Renal cortical epithelial cell (primary cell): Measurements from ENCODE around the gene RPS21. TPM values are rescaled to one million over a fixed set of nuclear protein-coding genes. Genes with fewer than 3 reads are reported as not detected.
A peak's percentile ranks its signal among the peaks of the same experiment; 100 is the strongest.
"Not testable (repeated sequence)": the region's sequence is repeated elsewhere in the genome, so short reads cannot be mapped to it uniquely, and the experiment has no call there.

Experiments used
- DNase-seq: peaks from one replicate; pipeline ENCODE4 v3.0.0-alpha.2; 2011; ENCODE audit warnings: low read depth
- total RNA-seq: library from RNA; depleted of rRNA; stranded (reverse); fragments of >200 nt; gene quantifications from 2 replicates; pipeline ENCODE4 v1.2.3, GENCODE V29; 2014

The RPS21 gene
- total RNA-seq, 1 donor from 2014 or later: 170 TPM

DNA sequence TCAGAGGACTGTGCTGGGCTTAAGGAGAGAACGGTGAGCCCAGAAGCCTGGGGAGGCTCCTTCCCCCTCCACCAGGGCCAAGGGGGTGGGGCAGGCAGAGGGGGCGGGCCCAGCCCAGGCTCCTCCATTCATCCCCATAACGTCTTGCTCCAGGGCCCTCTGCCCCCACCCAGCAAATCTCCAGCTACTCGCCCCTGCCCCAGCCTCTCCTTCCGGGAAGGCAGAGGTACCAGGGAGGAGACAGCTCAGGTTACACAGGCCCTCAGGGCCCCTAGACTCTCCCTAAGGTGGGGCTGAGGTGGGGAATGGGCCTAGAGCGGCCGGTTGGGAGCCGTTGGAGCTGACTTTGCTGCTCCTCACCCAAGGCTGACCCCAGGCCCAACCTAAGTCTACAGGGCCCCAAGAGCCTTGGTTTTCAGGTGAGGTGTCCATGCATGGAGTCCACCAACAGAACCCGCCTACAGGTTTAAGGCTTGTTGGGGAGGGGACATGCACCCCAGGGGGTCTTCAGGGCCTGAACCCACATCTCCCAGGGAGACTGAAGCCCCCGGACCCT is 21.0 kb upstream of the RPS21 start:
- DNase-seq: peak; percentile 65

DNA sequence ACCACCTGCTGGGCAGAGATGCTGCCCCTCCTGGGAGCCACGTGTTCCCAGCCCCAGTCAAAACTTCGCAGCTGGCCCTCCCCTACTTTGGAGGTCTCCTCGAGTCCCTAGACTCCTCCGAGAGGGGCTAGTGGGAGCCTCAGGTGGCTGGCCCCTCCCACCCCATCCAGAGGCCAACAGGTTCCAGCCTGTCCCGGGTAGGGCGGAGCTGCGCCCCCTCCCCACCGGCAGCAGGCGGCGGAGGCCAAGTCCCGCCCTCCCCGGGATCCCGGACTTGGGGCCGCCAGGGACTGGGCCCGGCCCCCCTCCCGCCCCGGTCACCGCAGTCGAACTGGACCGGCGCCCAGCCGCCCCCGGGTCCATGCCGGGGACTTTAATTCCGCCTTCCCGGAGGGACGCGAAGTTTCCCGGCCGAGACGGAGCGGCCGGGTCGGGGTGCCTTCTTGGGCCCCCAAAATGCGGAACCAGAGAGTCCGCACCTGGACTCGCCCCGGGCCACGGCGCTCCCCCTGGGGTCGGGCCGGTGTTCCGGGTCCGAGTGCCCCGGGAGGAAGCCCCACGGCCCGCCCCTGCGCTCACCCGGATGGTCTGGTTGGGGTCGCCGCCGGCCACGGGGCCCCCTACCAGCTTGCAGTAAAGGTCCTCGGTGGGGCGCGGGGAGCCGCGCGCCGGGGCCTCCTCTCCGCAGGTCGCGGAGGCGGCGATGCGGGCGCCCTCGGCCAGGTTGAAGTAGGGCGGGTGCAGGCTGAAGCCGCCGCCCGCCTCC is 20.4 kb upstream of the RPS21 start:
- no peak for DNase-seq

DNA sequence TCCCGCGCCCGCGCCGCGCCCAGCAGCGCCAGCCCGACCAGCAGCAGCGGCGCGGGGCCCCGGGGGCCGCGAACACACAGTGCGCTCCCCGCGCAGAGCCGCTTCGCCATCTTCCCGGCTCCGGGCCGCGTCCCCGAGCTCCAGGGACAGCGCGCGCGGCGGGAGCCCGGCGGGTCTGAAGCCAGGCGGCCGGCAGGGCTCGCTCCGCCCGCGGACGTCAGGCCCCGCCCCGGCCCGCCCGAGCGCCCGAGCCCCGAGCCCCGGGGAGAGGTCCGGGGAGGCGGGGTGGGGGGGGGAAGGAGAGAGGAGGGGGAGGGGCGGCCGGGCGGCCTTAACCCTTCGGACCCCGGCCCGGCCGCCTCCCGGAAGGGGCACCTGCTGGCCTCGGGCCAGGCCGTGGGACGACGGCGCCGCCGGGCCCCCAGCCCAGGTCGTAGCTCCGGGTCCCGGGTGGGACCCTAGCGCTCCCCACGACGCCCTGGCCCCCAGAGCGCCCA is 19.7 kb upstream of the RPS21 start, which contains the start of gene LAMA5:
LAMA5 (minus strand) TSS at position 177 of the 497 bp plus-strand sequence; CDS start at position 110, 67 bp downstream.
- no peak for DNase-seq

DNA sequence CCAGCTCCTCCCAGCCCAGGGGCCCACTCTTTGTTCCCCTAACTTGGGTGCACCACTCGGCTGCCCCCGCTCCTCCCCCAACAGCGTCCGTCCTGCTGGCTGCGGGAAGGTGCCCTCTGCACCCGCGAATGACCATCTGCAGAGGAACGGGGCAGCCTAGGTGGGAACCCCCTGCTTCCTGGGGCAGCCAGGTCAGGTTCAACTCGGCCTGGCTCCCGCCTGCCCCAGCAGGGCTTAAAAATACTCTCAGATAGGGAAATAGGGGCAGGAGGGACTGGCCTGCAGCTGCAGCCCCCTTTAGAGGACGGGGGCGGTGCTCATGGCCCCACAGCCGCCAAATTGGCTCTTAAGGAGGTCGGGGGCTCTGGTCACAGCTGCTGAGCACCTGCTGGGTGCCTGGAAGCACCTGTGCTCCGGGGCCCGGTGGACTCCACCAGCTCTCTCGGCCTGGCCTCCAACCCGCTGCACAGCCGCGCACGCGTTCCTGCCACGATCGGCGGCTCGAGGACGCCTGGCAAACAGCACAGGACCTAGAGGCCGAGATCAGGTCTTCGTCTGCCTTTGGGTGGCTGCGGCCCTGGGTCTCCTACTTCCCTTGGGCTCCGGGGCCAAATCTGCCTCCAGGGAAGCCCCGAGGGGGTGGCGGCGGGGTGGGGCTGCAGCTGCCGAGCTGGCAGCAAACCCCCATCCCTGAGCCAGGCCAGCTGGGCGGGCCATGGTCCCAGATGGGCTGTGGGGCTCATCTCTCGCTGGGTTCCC is 19.1 kb upstream of the RPS21 start:
- no peak for DNase-seq

DNA sequence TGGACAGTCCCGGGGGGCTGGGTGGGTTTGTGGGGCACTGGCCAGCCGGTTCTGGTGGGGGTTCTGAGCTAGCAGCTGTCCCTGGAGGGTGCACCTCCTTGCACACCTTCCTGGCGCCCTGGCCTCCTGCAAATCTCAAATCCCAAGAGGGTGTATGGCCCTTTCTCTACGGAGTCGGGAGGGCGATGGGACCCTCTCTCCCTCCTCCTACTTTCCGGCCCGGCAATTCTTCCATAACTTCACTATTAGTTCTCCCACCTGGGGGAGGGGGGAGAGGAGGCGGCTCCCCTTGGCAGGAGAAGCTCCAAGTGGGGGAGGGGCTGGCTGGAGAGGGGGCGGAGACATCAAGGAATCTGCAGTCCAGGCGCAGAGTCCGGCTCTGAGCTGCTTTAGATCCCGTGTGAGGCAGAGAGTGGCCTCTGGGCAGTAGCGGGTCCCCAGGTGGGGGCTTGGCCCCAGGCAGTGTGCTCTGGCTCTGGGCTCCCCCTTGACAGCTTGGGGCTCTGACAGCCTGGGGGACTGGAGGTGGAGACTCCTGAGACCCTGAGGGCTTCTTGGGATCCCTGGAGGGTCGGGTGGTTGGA is 18.4 kb upstream of the RPS21 start:
- peak; percentile 44 for DNase-seq

DNA sequence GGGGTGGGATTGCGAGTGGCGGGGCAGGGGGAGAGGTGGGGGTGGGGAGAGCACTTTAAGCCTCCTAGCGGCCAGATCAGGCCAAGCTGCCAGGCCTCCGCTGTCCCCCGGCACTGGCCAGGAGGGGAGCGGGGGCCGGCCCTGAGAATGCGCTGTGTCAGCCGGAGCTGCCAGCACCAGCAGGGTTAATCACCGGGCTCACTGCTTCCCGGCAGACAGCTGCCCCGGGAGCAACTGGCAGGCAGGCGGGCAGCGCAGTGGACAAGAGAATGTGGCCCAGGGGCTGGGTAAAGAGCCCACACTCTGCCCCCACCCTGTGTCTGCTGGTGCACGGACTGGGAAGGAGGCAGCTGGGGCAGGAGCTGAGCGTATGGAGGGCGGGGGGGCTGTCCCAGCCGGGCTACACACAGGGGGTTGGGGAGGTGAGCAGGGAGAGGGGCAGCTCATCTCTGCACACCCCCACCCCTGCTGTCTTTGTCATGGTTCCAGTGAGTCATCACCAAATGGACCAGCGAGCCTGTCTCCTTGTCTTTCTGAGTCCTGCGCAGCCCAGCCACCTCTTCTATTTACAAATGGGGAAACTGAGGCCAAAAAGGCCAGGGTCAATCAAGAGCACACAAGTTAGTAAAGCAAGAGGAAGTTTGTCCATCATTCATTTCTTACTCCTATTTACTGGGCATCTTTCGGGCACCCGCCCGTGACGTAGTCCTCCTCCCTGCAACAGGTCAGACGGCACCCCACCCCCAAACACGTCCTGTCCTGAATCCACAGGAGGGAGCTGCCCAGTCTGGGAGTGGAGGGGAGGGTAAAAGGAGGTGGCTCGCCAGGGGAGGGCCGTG is 17.7 kb upstream of the RPS21 start:
- DNase-seq: peak; percentile 73

DNA sequence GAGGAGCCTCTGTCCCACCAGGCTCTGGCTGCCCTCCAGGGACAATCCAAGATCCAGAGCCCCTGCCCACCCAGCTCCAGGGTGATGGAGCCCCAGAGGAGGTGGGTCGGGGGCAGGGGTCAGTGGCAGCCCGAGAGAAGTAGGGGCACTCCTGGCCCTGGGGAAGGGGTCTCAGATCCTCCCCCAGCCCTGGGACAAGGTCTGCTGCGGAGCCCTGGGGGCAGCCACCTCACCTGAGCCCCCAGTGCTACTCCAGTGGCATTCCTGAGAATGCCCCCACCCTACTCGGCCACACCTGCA is 17.1 kb upstream of the RPS21 start:
- DNase-seq: no peak

DNA sequence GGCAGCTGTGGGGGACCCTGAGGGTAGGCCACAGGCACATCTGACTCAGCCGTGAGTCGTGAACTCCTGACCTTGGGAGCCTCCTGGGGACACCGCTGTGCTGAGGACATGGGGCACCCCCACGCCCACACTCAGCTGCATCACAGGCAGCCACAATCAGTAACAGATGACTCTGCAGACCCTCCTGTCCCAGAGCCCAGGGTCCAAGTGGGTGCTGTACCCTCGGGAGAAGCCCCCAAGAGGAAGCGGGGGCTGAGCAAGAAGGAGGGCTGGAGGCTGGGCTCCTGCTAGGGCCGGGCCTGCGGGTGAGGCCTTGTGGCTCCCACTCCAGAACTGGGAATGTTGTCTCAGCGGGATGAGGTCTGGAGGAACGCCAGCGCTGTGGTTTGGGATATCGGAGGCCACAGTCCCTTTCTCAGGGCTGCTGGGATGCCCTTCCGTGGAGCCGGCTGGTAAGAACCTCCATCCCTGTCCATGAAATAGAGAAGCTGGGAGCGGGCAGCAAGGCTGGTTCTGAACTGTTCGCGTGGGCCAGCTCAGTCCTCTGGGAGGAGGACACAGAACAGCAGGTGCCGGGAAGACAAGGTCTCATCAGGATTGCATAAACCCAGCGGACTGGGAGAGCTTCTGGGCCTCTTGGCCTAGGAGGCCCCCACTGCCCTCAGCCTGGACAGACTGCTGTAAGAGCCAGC is 16.6 kb upstream of the RPS21 start:
- peak; percentile 68 for DNase-seq

DNA sequence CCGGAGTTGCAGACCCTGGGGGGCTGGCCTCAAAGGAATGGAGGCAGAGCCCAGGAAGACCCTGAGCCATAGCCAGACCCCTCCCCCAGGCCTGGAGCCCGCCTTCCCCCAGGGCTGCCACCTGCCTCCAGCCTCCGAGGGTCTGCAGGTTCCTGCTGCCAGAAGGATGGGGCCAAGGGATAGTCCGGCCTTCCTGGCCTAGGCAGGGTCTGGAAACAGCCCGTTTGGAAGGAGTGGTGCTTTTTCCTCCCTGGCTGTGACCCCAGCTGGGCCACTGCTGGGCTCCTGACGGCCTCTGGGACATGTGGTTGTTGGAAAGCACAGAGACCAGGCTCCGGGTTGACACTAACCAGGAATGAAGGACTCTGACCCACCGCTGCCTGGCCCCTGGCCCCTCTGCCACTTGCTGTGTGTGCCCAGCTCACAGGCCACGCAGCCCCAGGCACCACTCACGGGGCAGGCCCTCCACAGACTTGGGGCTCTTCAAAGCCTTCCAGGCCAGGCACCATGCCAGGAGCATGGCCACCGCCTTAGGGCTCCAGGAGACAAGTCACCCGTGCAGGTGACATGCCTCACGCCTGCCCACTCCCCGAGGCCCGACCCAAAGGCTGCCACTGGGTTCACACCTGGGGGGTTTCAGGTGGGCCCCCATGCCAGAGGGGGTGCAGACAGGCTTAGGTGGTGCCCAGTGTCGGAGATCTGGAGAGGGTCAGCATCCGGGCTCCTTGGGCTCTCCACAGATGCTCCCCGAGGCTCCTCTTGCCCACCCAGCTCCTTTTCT is 15.9 kb upstream of the RPS21 start:
- DNase-seq: no peak

DNA sequence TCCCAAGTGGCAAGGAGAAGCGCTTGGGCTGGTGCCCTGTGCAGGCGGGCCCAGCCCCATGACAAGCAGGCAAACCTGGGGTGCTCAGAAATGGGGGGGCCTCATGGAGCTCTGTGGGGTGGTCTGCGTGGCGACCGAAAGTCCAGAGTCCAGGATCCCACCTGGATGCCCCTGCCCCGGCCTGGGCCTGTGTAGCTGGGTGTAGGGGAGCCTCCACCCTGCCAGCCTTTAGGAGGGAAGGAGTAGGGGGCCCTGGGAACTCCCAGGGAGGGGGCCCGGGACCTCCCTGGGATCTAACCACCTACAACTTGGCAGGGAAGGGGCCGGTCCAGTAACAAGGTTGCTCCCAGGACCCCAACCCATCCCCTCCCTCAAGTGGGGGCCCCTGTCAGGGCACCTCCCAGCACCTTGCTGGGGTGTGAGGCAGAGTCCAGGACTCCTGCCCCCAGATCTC is 15.3 kb upstream of the RPS21 start:
- no peak for DNase-seq

DNA sequence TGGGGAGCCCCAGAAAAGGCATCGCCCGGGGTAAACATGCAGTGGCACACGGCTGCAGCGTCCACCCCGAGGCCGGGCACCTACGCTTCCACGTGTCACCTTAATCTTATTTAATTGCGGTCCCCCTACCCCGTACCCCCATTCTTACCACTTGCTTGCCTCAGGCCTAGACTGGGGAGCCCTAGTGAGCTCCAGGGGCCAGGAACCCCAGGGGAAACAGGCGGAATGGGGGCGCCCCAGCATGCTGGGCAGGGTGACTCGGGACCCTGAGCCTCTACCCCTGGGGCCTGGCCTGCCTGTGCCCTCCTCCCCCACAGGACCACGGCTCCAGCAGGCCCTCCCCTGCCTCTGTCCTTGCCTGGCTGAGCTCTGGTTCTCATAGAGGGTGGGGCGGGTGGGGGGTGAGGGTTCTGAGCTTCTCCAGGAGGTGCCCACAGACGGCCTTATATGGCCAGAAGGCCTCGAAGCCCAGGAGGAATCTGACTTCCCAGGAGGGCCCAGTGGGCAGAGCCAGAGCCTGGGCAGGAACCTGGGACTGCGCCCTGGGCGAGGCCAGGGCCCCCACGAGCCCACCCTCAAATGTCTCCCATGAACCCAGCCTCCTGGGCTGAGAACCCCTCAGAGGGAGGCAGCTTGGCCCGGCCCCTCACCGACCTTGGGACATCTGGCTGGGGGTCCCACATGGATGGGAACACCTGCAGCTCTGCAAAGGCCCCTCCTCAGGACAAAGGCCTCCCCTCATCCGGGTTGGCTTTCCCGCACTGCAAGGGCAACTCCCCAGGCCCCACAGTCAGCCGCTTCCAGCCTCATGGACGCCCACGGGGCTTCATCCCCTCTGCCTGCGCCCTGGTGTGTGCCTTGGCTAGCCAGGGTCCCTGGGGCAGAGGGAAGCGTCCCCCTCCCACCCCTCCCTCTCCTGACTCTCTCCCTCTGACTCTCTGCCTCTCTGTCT is 14.6 kb upstream of the RPS21 start:
- DNase-seq: no peak

DNA sequence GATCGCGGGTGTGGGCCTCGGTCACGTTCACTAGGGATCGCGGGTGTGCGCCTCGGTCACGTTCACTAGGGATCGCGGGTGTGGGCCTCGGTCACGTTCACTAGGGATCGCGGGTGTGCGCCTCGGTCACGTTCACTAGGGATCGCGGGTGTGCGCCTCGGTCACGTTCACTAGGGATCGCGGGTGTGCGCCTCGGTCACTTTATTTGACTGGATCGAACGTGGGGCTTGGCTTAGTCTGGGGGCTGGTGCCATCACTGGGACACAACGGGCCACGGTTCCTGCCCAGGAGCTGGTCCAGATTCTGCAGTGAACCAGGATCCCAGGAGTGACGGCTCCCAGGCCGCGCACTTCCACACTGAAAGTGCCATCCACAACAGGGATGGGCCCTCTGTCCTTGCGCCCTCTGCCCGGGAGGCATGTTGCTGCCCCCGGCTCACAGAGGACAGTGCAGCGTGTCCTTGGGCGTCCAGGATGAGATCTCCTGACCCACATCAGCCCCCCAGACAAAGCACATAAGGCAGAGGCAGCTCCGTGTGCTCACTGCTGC is 13.2 kb upstream of the RPS21 start:
- not testable (repeated sequence) for DNase-seq

DNA sequence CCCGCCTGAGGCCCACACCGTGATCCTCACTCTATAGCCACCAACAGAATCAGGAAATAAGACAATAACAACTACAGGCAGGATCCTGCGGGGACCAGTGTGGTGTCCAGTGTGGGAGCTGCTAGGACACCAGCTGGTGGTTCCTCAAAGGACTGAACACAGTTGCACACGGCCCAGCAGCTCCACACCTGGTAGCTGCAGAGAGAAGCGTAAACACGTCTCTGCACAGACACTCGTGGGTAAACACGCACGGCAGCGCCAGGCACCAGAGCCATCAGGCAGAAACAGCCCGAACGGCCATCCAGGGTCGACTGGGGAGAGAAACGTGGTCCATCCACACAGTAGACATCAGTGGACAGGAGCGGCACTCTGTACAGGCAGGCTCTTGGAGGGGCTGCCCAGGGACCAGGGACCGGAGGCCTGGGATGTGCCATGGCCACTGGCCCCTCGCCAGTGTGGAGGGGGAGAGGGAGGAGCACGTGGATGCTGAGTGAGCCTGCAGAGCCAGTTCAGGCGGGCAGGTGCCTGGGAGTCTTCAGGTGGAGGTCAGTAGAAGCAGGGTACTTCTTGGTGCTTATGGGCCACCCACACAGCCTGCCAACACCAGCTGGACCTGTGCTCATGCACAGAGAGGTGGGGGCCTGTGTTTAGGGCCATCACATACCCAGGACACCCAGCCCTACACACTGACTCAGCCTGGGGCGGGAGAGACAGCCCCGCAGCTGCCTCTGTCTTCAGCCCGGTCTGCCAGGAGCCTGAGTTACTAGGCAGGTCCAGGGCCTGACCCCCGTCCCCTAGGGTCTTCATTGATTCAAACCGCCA is 12.4 kb upstream of the RPS21 start:
- no peak for DNase-seq

DNA sequence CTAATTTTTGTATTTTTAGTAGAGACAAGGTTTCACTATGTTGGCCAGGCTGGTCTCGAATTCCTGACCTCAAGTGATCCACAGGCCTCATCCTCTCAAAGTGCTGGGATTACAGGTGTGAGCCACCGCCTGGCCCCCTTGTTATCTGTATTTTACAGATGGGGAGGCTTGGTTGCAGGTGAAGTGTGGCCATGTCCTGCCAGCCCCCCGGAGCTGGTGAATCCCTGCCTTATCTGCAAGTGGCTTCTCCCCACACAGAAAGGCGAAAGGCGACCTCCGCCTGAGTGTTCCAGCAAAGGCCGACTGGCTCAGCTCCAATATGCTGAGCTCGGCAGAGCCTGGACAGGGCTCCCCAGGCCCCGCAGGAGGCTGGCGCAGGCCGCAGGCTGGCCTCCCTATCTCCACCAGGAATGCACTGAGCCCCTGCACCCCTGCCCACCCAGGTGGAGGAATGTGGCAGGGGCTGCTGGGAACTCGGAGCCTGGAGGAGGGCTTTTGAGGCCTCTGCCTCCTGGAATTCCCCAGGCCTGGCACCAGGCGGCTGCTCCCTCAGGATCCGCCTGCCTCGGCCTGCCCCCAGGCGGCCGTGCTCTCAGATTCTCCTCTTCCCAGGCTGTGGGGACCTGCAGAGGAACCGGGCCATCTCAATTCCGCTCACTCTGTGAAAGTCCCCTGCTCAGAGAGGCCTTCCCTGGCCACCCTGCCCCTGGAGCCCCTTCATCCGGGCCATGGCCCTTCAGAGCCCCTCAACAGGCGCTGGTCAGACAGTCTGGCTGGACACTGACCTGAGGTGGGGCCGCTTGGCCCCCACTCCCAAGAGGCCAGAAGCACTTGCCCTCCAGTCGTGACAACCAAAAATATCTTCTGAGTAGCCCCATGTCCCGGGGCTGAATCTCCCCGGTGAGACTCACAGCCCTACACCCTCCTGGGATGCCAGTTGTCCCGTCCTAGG is 10.5 kb upstream of the RPS21 start:
- peak; percentile 58 for DNase-seq

DNA sequence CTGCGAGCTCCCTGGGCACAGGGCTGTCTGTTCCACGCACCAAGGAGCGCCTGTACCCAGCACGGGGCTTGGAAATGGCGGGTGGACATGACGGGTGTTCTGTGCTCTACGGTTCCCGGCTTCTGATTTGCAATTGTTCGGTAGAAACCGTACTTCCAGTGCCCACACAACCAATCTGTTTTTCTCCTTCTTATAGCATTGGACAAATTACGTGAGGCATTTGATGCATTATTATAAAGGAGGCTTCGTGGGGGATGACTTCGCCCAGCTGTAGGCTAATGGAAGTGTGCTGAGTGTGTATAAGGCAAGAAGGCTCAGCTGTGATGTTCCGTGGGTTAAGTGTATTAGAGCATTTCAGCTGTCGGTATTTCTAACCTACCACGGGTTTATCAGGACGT is 9.8 kb upstream of the RPS21 start:
- no peak for DNase-seq

DNA sequence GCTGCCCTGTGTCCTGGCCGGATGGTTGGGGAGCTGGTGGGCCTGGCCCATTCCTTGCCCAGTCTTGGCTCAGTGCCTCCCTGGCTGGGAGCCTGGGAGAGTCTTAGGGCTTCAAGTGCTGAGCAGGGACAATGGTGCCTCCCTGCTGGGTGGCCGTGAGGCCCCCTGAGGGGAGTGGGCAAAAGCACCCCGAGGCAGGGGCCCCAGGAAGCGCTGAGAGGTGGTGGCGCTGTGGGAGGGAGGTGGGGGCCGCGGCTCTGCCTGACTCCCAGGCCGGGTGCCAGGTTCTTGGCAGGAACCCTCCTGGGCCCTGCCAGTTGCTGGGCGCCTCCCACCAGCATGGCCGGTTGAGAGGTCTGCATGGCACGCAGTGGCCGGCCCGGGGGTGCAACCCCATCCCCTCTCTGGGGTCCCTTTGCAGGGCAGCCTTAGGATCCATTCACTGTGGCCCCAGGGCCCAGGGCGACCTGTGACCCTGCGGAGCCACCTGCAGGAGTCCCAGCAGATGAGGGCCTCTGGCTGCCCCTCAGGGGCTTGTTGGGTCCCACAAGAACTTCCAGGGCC is 9.2 kb upstream of the RPS21 start:
- DNase-seq: no peak
